ENCODE measurements around the gene ANGPTL2.

GRCh38 chr9:127095411-127095810 is 27.0 kb downstream of the ANGPTL2 start:
- TF ChIP-seq POLR2A (IDR thresholded peaks at IDR 0.05; ENCODE audit: low read depth, low read length) (no peak), POLR2AphosphoS5 (IDR thresholded peaks at IDR 0.05; ENCODE audit: low read depth, low read length) (no peak)

Measured in GM12892 (cell line).